Stimulated activated CD8-positive, alpha-beta memory T cell treated with anti-CD3 and anti-CD28 coated beads, Interleukin-7, amount 100 ng/mL, for 4 hours (primary cell): ENCODE results near the gene ITPRIPL1.
A peak's percentile ranks its signal among the peaks of the same experiment; 100 is the strongest.

ENCODE experiments used
- DNase-seq, 2 donors: peaks; one replicate each; pipeline ENCODE4 v3.0.0-alpha.2; 2020; ENCODE audit warnings: low read depth in 2 of 2

Gene ITPRIPL1

GRCh38 chr2:96359310-96359709 lies 34.2 kb downstream of the ITPRIPL1 start:
- DNase-seq: peak; percentile 16 to 28

- DNase-seq: no peak
These were observed 34.7 kb downstream of the ITPRIPL1 start for GRCh38 chr2:96359866-96360265.

- DNase-seq: no peak
These were observed 36.6 kb downstream of the ITPRIPL1 start for GRCh38 chr2:96361751-96362150.

- DNase-seq: no peak
These were observed 44.1 kb downstream of the ITPRIPL1 start for GRCh38 chr2:96369186-96369585.

GRCh38 chr2:96374211-96374951 lies 49.3 kb downstream of the ITPRIPL1 start:
- DNase-seq: no peak
